Stomach (tissue), 9 donors: ENCODE results near the gene PRM3. TPM values are rescaled to one million over a fixed set of nuclear protein-coding genes. Genes with fewer than 3 reads are reported as not detected.

Experiments
- DNase-seq, 2 donors: peaks; one replicate each; pipeline versions ENCODE4 v3.0.0 to v3.0.0-alpha.2; 2013 to 2019
- H3K27ac ChIP-seq, 5 donors: fragments of 200-600 bp in 4 of 5; sonication (generic) in 4 of 5; one replicate each; pipeline ENCODE4 v1.5.1; 2013 to 2019; ENCODE audit warnings: mild to moderate bottlenecking in 1 of 5, moderate library complexity in 1 of 5
- H3K27me3 ChIP-seq, 3 donors: fragments of 200-600 bp; sonication (generic); one replicate each; pipeline ENCODE4 v1.5.1; 2017 to 2019; ENCODE audit warnings: mixed run types in 1 of 3
- H3K36me3 ChIP-seq, 4 donors: fragments of 200-600 bp; sonication (generic); 1 replicate in 3 of 4; 2 replicates in 1 of 4; pipeline ENCODE4 v1.5.1; 2016 to 2019
- H3K4me1 ChIP-seq, 4 donors: fragments of 200-600 bp; sonication (generic); one replicate each; pipeline ENCODE4 v1.5.1; 2016 to 2019
- H3K4me3 ChIP-seq, 4 donors: fragments of 200-600 bp; sonication (generic) in 3 of 4; one replicate each; pipeline ENCODE4 v1.5.1; 2016 to 2019; ENCODE audit warnings: mild to moderate bottlenecking in 1 of 4
- H3K9me3 ChIP-seq, 4 donors: fragments of 200-600 bp; sonication (generic); one replicate each; pipeline ENCODE4 v1.5.1; 2016 to 2019
- CTCF ChIP-seq, 7 experiments: fragments of 450-650 bp in 4 of 7; fragments of 200-600 bp in 3 of 7; sonication (generic) in 3 of 7; IDR thresholded peaks; one replicate each; pipeline ENCODE4 v1.5.1; 2016 to 2019; ENCODE audit warnings: antibody characterized with exemption in 7 of 7, control low read depth in 2 of 7, mild to moderate bottlenecking in 1 of 7
- EP300 ChIP-seq: sonication (generic); formaldehyde crosslinking; IDR thresholded peaks from one replicate; pipeline ENCODE4 v1.6.1; 2017; ENCODE audit warnings: antibody characterized with exemption
- POLR2A ChIP-seq, 4 donors: fragments of 450-650 bp; IDR thresholded peaks; one replicate each; pipeline ENCODE4 v1.6.1; 2016; ENCODE audit warnings: antibody characterized with exemption in 4 of 4, control low read depth in 2 of 4, mild to moderate bottlenecking in 1 of 4, moderate library complexity in 1 of 4
- POLR2AphosphoS5 ChIP-seq, 3 donors: sonication (generic); formaldehyde crosslinking; IDR thresholded peaks; one replicate each; pipeline ENCODE4 v1.6.1; 2016; ENCODE audit warnings: antibody characterized with exemption in 3 of 3
- WGBS, 5 donors: extraction: QIAGEN DNeasy Blood & Tissue Kit in 3 of 5; methylation state at CpG; one replicate each; pipeline versions ENCODE4 v1.1.5 to v1.1.7; 2013 to 2018; 5-methylcytosine and 5-hydroxymethylcytosine counted together
- intact Hi-C: fragments of 100-400 bp; cut with DNase I; formaldehyde crosslinking; loops from one replicate; pipeline ENCODE4 v1.15.1; 2023; ENCODE audit warnings: low total_unique reads
- polyA plus RNA-seq, 3 donors: library from polyadenylated mRNA; stranded (reverse); fragments of 200-250 nt; gene quantifications; one replicate each; pipeline ENCODE4 v1.2.3, GENCODE V29; 2013
- total RNA-seq, 5 donors: library from RNA; depleted of rRNA; stranded (reverse); fragments of >200 nt; gene quantifications; one replicate each; pipeline versions ENCODE4 v1.1.0 to v1.2.3, GENCODE V29; 2014 to 2016
- donor health status: healthy with polysubstance abuse.
- donor health status: Bipolar disorder and iron deficiency.
- donor health status: healthy.

Gene PRM3
- total and polyA plus RNA-seq, 8 donors, result not detected

- H3K27ac ChIP-seq, result no peak overlapping the region
- no peaks in the 10 kb centered on the region for H3K27me3 ChIP-seq
- no peak overlapping the region for H3K4me3 ChIP-seq
- 91 to 95% (median 93%) methylated on average over 54 to 63 of the region's 63 CpGs for WGBS, 5 donors
- H3K36me3 ChIP-seq, result peaks cover 0 to 18% (median 0%) of the 10 kb centered on the region in 4 donors
- H3K9me3 ChIP-seq, result no peaks in the 10 kb centered on the region
- peaks cover 7 to 20% (median 16%) of the 10 kb centered on the region in 4 donors for H3K4me1 ChIP-seq
- intact Hi-C loops, result loop anchor here (10.0 kb wide), 1 partner anchor 125 kb away; no protein-coding TSS in a partner anchor
- DNase-seq, result no peak
- TF ChIP-seq EP300 (no peak), POLR2AphosphoS5 (IDR thresholded peaks at IDR 0.05) (no peak), POLR2A (IDR thresholded peaks at IDR 0.05) (no peak), CTCF (IDR thresholded peaks at IDR 0.05) (no peak)
These were observed 24.0 kb downstream of the PRM3 start for GRCh38 chr16:11249233-11250061.

- H3K4me3 ChIP-seq, result no peak overlapping the region
- intact Hi-C loops, result no loop called here
- H3K4me1 ChIP-seq, result peaks cover under 1 to 7% (median 3%) of the 10 kb centered on the region in 4 donors
- WGBS, 5 donors, result 86 to 98% (median 91%) methylated on average over 8 of the region's 8 CpGs
- DNase-seq, result no peak
- TF ChIP-seq EP300 (no peak), POLR2AphosphoS5 (IDR thresholded peaks at IDR 0.05) (no peak), CTCF (IDR thresholded peaks at IDR 0.05) (no peak), POLR2A (IDR thresholded peaks at IDR 0.05) (no peak)
- no peaks in the 10 kb centered on the region for H3K9me3 ChIP-seq
- peaks cover 0 to 12% (median 0%) of the 10 kb centered on the region in 4 donors for H3K36me3 ChIP-seq
- H3K27me3 ChIP-seq, result no peaks in the 10 kb centered on the region
- no peak overlapping the region for H3K27ac ChIP-seq
These were observed 25.3 kb downstream of the PRM3 start for GRCh38 chr16:11248133-11248532.

- H3K27me3 ChIP-seq, result no peaks in the 10 kb centered on the region
- TF ChIP-seq CTCF (IDR thresholded peaks at IDR 0.05) (no peak), POLR2A (IDR thresholded peaks at IDR 0.05) (no peak), EP300 (no peak), POLR2AphosphoS5 (IDR thresholded peaks at IDR 0.05) (no peak)
- H3K36me3 ChIP-seq, result no peaks in the 10 kb centered on the region
- intact Hi-C loops, result no loop called here
- H3K4me1 ChIP-seq, result peaks cover 0 to 1% (median under 1%) of the 10 kb centered on the region in 4 donors
- H3K9me3 ChIP-seq, result no peaks in the 10 kb centered on the region
- H3K27ac ChIP-seq, result no peak overlapping the region
- no peak for DNase-seq
- no peak overlapping the region for H3K4me3 ChIP-seq
These were observed 27.4 kb downstream of the PRM3 start for GRCh38 chr16:11245988-11246387.

- Histone ChIP-seq H3K36me3 (no peaks in the 10 kb centered on the region), H3K27me3 (no peaks in the 10 kb centered on the region), H3K27ac (no peak overlapping the region), H3K4me3 (no peak overlapping the region), H3K9me3 (no peaks in the 10 kb centered on the region), H3K4me1 (peaks cover 0 to 8% (median 8%) of the 10 kb centered on the region in 4 donors)
- no peak for DNase-seq
- 76 to 87% (median 79%) methylated on average over 5 of the region's 5 CpGs for WGBS, 5 donors
- intact Hi-C loops, result no loop called here
- TF ChIP-seq EP300 (no peak), POLR2AphosphoS5 (IDR thresholded peaks at IDR 0.05) (no peak), POLR2A (IDR thresholded peaks at IDR 0.05) (no peak), CTCF (IDR thresholded peaks at IDR 0.05) (no peak)
These were observed 28.1 kb downstream of the PRM3 start for GRCh38 chr16:11245222-11245737.
